Esophagus (tissue), 2 donors: ENCODE data around the gene AP2A2. TPM values are rescaled to one million over a fixed set of nuclear protein-coding genes. Genes with fewer than 3 reads are reported as not detected.

Experiments
- H3K27ac ChIP-seq, 2 donors: one replicate each; pipeline ENCODE4 v1.5.1; 2013; ENCODE audit warnings: low read depth in 2 of 2, mild to moderate bottlenecking in 2 of 2, inconsistent platforms in 1 of 2, low read length in 1 of 2, moderate library complexity in 1 of 2
- H3K27me3 ChIP-seq, 2 donors: one replicate each; pipeline ENCODE4 v1.6.1; 2013; ENCODE audit warnings: low read length in 2 of 2, control low read depth in 1 of 2, mild to moderate bottlenecking in 1 of 2; ENCODE audit not compliant: insufficient read depth in 2 of 2, control insufficient read depth in 1 of 2
- H3K36me3 ChIP-seq, 2 donors: one replicate each; pipeline ENCODE4 v1.6.1; 2013; ENCODE audit warnings: low read length in 1 of 2; ENCODE audit not compliant: control insufficient read depth in 2 of 2, insufficient read depth in 2 of 2
- H3K4me1 ChIP-seq, 2 donors: one replicate each; pipeline ENCODE4 v1.6.1; 2013; ENCODE audit warnings: low read length in 1 of 2; ENCODE audit not compliant: control insufficient read depth in 2 of 2, insufficient read depth in 2 of 2
- H3K4me3 ChIP-seq, 2 donors: one replicate each; pipeline ENCODE4 v1.5.1; 2013; ENCODE audit warnings: low read length in 2 of 2, mild to moderate bottlenecking in 2 of 2, low read depth in 1 of 2, moderate library complexity in 1 of 2
- H3K9me3 ChIP-seq, 2 donors: one replicate each; pipeline ENCODE4 v1.6.1; 2013; ENCODE audit warnings: mild to moderate bottlenecking in 2 of 2, low read depth in 1 of 2, low read length in 1 of 2, moderate library complexity in 1 of 2; ENCODE audit not compliant: control insufficient read depth in 2 of 2, insufficient read depth in 1 of 2
- WGBS, 2 donors: extraction: QIAGEN DNeasy Blood & Tissue Kit; methylation state at CpG; one replicate each; pipeline ENCODE4 v1.1.7; 2013; 5-methylcytosine and 5-hydroxymethylcytosine counted together
- polyA plus RNA-seq, 2 donors: library from polyadenylated mRNA; stranded (reverse); fragments of 200-250 nt; gene quantifications; one replicate each; pipeline ENCODE4 v1.2.3, GENCODE V29; 2013
- donor health status: healthy with polysubstance abuse.
- donor health status: Bipolar disorder and iron deficiency.

AP2A2 gene
- polyA plus RNA-seq, 2 donors: 17.3 to 20.2 TPM

- H3K9me3 ChIP-seq: no peaks in the 10 kb centered on the region
- H3K4me3 ChIP-seq: no peak overlapping the region
- H3K36me3 ChIP-seq: peaks cover 17 to 57% of the 10 kb centered on the region in 2 donors
- 80 to 83% methylated on average over 16 of the region's 16 CpGs for WGBS, 2 donors
- H3K4me1 ChIP-seq: peaks cover 0 to 9% of the 10 kb centered on the region in 2 donors
- peak overlapping the region in 1 of 2 donors; percentile 27 for H3K27ac ChIP-seq
- H3K27me3 ChIP-seq: no peaks in the 10 kb centered on the region
These were observed 69.5 kb downstream of the AP2A2 start for GRCh38 chr11:995044-995751.

DNA sequence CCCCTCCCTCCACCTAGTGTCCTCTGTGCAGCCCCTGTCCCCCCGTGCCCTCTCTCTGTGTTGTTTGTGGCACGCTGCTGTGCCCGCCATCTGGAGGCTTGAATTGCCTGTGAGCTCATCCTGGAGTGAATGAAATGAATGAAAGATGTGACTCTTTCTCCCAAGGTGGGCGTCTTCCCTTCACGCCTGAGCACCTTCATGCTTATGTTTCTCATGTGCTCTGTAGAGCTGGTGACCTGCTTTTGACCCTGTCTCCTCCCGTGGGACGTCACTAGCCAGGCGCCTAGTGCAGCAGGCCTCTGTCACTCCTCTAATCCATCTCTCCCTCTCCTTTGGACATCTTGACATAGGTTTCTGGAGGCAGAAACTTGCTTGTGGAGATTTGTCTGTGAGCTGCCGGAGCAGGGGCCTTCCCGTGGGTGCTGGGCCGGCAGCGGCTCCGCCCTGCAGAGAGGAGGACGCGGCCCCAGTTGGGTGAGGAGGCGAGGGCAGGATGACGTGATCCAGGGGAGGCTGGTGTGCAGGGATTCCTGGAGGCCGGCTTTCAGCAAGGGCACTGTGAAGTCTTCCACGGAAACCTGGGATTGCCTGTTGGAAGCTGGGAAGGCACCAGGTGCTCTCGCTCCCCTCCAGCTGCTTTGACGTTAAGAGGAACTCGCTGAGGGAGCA, 70.2 kb downstream of the AP2A2 start:
- peaks cover 19 to 58% of the 10 kb centered on the region in 2 donors for H3K36me3 ChIP-seq
- WGBS, 2 donors: 80% methylated on average over 22 of the region's 22 CpGs
- peak overlapping the region in 1 of 2 donors; percentile 27 for H3K27ac ChIP-seq
- H3K4me3 ChIP-seq: no peak overlapping the region
- no peaks in the 10 kb centered on the region for H3K27me3 ChIP-seq
- peaks cover 0 to 9% of the 10 kb centered on the region in 2 donors for H3K4me1 ChIP-seq
- no peaks in the 10 kb centered on the region for H3K9me3 ChIP-seq

DNA sequence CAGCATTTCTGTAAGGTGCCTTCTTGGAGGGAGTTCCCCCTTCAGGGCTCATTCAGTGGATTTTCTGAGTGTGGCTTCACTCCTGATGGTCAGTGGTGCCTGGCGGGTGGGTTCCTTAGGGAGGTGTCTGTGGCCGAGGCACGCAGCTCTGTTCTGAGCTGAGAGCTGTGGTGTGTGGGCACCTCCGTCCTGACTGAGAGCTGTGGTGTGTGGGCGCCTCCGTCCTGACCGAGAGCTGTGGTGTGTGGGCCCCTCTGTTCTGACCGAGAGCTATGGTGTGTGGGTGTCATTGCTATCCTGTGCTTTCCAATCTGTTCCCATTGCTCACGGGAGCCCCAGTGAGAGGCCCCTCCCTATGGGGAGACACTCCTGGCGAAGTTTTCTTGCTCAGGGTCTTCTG, 71.0 kb downstream of the AP2A2 start:
- WGBS, 2 donors: 87 to 88% methylated on average over 10 of the region's 10 CpGs
- Histone ChIP-seq H3K4me3 (no peak overlapping the region), H3K4me1 (peaks cover 0 to 9% of the 10 kb centered on the region in 2 donors), H3K27ac (no peak overlapping the region), H3K36me3 (peaks cover 22 to 59% of the 10 kb centered on the region in 2 donors), H3K27me3 (no peaks in the 10 kb centered on the region), H3K9me3 (no peaks in the 10 kb centered on the region)

DNA sequence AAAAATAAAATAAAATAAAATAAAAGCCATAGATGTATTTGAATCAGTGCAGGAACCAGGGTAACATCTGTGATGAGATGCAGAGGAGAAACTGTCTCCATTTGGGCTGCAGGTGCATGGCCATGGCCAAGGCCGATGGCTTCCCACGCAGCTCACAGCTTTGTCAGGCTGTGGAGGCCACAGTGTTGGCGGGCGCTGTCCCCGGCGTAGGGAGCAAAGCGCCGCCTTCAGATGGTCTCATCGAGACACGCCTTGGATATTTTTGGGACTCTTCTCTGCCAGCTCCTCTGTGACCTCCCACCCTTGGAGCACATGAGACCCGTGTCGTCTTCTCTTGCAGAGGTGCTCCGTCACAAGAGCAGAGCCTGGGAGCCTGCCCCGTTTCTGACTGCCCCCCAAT, 72.2 kb downstream of the AP2A2 start:
- H3K36me3 ChIP-seq: peaks cover 21 to 59% of the 10 kb centered on the region in 2 donors
- H3K4me1 ChIP-seq: peaks cover 0 to 4% of the 10 kb centered on the region in 2 donors

DNA sequence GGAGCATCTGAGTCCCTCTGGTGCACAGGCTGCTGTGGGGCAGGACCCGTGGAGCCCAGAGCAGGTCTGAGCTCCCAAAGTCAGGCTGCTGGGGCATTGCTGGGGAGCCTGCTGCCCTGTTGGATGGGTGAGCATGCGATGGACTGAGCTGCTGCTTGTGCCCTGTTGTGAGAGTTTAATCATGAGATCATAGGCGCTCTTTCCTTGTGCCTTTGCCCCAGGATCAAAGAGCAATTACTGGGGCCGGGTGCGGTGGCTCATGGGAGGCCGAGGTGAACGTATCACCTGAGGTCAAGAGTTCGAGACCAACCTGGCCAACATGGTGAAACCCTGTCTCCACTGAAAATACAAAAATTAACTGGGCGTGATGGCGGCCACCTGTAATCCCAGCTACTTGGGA, 73.3 kb downstream of the AP2A2 start:
- H3K27ac ChIP-seq: no peak overlapping the region
- H3K4me1 ChIP-seq: peaks cover 0 to 2% of the 10 kb centered on the region in 2 donors
- no peaks in the 10 kb centered on the region for H3K9me3 ChIP-seq
- H3K4me3 ChIP-seq: no peak overlapping the region
- no peaks in the 10 kb centered on the region for H3K27me3 ChIP-seq
- H3K36me3 ChIP-seq: peaks cover 21 to 54% of the 10 kb centered on the region in 2 donors
- WGBS, 2 donors: 87 to 95% methylated on average over 10 of the region's 10 CpGs

More for the DNA sequence above, 72.2 kb downstream of the AP2A2 start:
- Histone ChIP-seq H3K27me3 (no peaks in the 10 kb centered on the region), H3K27ac (no peak overlapping the region), H3K4me3 (no peak overlapping the region), H3K9me3 (no peaks in the 10 kb centered on the region)
- 92 to 93% methylated on average over 14 of the region's 14 CpGs for WGBS, 2 donors

GRCh38 chr11:1000357-1001278, 74.9 kb downstream of the AP2A2 start:
- H3K27ac ChIP-seq: no peak overlapping the region
- no peak overlapping the region for H3K4me3 ChIP-seq
- no peaks in the 10 kb centered on the region for H3K4me1 ChIP-seq
- no peaks in the 10 kb centered on the region for H3K9me3 ChIP-seq
- no peaks in the 10 kb centered on the region for H3K27me3 ChIP-seq
- WGBS, 2 donors: 90 to 92% methylated on average over 38 of the region's 38 CpGs
- H3K36me3 ChIP-seq: peaks cover 21 to 41% of the 10 kb centered on the region in 2 donors

DNA sequence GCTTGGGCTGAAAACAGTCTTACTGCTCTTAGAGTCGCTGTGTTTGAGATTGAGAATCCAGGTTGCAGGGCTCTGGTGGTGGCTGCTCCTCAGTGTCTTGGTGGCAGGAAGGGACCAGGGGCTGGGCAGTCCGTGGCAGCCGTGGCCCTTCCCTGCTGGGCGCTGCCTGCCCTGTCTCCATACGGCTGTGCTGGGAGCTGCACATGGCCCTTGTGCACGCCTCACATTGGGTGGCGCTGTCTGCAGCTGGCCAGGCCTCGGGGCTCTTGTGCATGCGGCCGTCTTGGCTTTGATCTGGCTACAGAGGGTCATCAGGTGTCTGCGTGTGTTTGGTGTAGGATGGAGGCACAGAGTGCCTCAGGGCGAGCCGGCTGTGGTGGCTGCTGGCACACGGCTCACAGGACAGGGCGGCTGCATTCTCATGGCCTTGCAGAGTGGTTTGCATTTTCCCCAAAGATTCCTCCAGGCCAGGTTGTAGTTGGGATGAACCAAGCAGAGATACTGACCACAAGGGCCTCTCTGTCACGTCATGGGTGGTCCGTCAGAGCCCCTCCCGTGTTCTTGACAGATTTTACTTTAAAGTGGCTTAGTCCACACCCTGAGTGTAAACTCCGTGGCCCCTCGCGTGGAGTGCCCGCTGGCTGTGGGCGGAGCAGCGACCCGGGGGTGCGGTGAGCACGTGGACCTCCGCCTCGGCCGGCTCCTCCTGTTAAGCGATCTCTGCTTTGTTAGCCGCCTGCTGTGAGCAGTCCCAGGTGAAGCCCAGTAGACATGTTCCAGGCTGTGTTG, 76.1 kb downstream of the AP2A2 start:
- Histone ChIP-seq H3K9me3 (no peaks in the 10 kb centered on the region), H3K4me1 (no peaks in the 10 kb centered on the region), H3K36me3 (peaks cover 21 to 38% of the 10 kb centered on the region in 2 donors), H3K27me3 (no peaks in the 10 kb centered on the region), H3K4me3 (no peak overlapping the region), H3K27ac (no peak overlapping the region)
- 91 to 93% methylated on average over 32 of the region's 32 CpGs for WGBS, 2 donors

- Histone ChIP-seq H3K27me3 (no peaks in the 10 kb centered on the region), H3K27ac (no peak overlapping the region), H3K4me3 (no peak overlapping the region), H3K36me3 (peaks cover 21 to 36% of the 10 kb centered on the region in 2 donors), H3K4me1 (no peaks in the 10 kb centered on the region), H3K9me3 (no peaks in the 10 kb centered on the region)
- 92% methylated on average over 20 of the region's 20 CpGs for WGBS, 2 donors
These were observed 76.8 kb downstream of the AP2A2 start for GRCh38 chr11:1002406-1002984.
